Muscle layer of duodenum (tissue), 2 donors: ENCODE measurements around the gene ANP32B.

Source experiments
- H3K27ac ChIP-seq: one replicate; pipeline ENCODE4 v1.7.0; 2013; ENCODE audit warnings: mild to moderate bottlenecking, low read length
- H3K27me3 ChIP-seq: one replicate; pipeline ENCODE4 v1.7.0; 2013; ENCODE audit warnings: low read depth, mild to moderate bottlenecking, control low read depth, low read length
- H3K36me3 ChIP-seq, 2 donors: one replicate each; pipeline ENCODE4 v1.7.0; 2013; ENCODE audit warnings: low read length in 2 of 2, control low read depth in 1 of 2, mild to moderate bottlenecking in 1 of 2; ENCODE audit not compliant: insufficient read depth in 2 of 2, control insufficient read depth in 1 of 2
- H3K4me1 ChIP-seq, 2 donors: one replicate each; pipeline ENCODE4 v1.7.0; 2013; ENCODE audit warnings: low read length in 2 of 2, mild to moderate bottlenecking in 2 of 2, control low read depth in 1 of 2, moderate library complexity in 1 of 2; ENCODE audit not compliant: insufficient read depth in 2 of 2, control insufficient read depth in 1 of 2
- H3K4me3 ChIP-seq, 2 donors: one replicate each; pipeline ENCODE4 v1.7.0; 2013; ENCODE audit warnings: low read length in 2 of 2, low read depth in 1 of 2, mild to moderate bottlenecking in 1 of 2
- H3K9me3 ChIP-seq, 2 donors: one replicate each; pipeline ENCODE4 v1.7.0; 2013; ENCODE audit warnings: low read length in 2 of 2, control low read depth in 1 of 2, mild to moderate bottlenecking in 1 of 2; ENCODE audit not compliant: control insufficient read depth in 1 of 2
- donor health status: healthy.

The ANP32B gene

GRCh38 chr9:97981846-97982682 is 1.1 kb upstream of the ANP32B start:
- Histone ChIP-seq H3K4me1 (peaks cover 7 to 17% of the 10 kb centered on the region in 2 donors), H3K27ac (peak overlapping the region; percentile 7), H3K4me3 (peak overlapping the region; percentile 53 to 88), H3K27me3 (no peaks in the 10 kb centered on the region), H3K36me3 (no peaks in the 10 kb centered on the region), H3K9me3 (no peaks in the 10 kb centered on the region)

DNA sequence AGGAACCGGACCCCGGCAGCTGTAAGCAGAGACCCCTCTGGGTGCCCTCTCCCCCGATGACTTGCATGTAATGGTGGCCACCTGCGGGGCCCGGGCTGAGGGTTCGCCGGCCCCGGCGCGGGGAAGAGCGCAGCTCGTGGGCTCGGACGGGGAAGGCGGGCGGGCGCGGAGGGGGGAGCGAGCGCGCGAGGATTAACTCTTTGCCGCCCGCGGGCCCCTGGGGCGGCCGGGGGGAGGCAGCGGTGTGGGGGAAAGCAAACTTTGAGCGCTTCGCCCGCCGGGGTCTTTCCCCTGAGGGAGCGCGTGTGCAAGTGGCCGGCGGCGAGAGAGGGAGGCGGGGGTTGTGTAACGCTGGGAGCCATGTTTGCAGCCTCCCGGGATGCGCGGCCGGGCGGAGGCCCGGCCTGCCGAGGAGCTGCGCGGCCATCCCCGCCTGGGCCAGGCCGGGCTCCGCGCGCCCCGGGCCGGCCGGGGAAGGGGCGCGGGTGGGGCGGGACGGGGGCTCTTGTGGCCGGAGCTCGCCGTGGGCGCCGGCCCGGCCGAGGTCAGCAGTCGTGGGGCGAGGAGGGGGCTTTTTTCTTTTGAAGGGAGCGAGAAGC is 547 bp downstream of the ANP32B start:
- peak overlapping the region; percentile 75 for H3K27ac ChIP-seq
- no peaks in the 10 kb centered on the region for H3K27me3 ChIP-seq
- peaks cover 7 to 25% of the 10 kb centered on the region in 2 donors for H3K4me1 ChIP-seq
- no peaks in the 10 kb centered on the region for H3K36me3 ChIP-seq
- H3K4me3 ChIP-seq: peak overlapping the region; percentile 66 to 88
- H3K9me3 ChIP-seq: no peaks in the 10 kb centered on the region

DNA sequence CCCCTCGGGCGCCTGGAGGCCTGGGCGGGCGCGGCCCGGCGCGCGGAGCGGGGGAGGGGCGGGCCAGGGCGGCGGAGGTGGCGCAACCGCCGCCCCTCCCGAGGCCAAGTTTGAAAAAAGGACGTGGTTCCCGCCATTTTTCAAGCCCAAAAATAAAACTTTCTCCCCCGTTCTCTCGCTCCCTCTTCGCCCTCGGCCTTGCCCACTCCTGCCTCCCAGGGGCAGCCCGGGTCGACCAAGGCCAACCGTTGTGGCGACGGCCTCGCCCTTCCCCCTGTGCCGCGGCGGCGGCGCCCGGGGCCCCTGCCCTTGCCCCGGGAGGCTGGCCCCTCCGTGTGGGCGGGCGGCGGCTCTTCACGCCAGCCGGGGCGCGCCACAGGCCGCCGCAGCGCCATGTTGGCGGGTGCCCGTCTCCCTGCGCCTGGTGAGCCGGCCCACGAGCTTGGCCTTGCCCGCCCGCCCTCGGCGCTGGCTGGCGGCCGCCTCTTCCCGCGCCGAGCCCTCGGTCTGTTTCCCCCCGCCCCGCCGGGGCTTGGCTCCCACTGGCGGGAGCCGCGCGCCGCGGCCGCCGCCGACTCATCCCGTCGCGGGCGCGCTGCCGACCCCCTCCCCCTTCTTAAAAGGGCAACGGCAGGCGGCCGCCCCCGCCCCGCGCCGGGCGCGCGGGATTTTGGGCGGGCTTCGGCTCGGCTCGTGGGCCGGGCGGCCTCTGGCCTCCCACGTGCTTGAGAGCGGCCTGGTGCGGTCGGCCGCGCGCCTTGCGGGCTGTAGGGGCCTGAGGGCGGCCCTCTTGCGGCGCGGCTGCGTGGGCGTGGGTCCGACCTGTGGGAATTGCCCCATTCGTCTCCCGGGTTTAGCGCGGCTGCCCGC is 1.3 kb downstream of the ANP32B start:
- no peaks in the 10 kb centered on the region for H3K27me3 ChIP-seq
- no peaks in the 10 kb centered on the region for H3K36me3 ChIP-seq
- H3K27ac ChIP-seq: peak overlapping the region; percentile 75
- H3K4me1 ChIP-seq: peaks cover 7 to 32% of the 10 kb centered on the region in 2 donors
- H3K9me3 ChIP-seq: no peaks in the 10 kb centered on the region
- peak overlapping the region; percentile 51 to 54 for H3K4me3 ChIP-seq

GRCh38 chr9:97985058-97985861 is 2.1 kb downstream of the ANP32B start:
- no peaks in the 10 kb centered on the region for H3K27me3 ChIP-seq
- H3K36me3 ChIP-seq: no peaks in the 10 kb centered on the region
- H3K4me1 ChIP-seq: peaks cover 11 to 34% of the 10 kb centered on the region in 2 donors
- H3K9me3 ChIP-seq: no peaks in the 10 kb centered on the region
- peak overlapping the region; percentile 51 for H3K4me3 ChIP-seq
- H3K27ac ChIP-seq: peak overlapping the region; percentile 55

- Histone ChIP-seq H3K4me3 (no peak overlapping the region), H3K27me3 (no peaks in the 10 kb centered on the region), H3K36me3 (no peaks in the 10 kb centered on the region), H3K4me1 (peaks cover 14 to 44% of the 10 kb centered on the region in 2 donors), H3K27ac (no peak overlapping the region), H3K9me3 (no peaks in the 10 kb centered on the region)
Measured at GRCh38 chr9:97987487-97987886, 4.3 kb downstream of the ANP32B start.

- Histone ChIP-seq H3K27ac (no peak overlapping the region), H3K9me3 (no peaks in the 10 kb centered on the region), H3K4me3 (no peak overlapping the region), H3K4me1 (peaks cover 27 to 60% of the 10 kb centered on the region in 2 donors), H3K27me3 (no peaks in the 10 kb centered on the region), H3K36me3 (peaks cover 0 to 8% of the 10 kb centered on the region in 2 donors)
Measured at GRCh38 chr9:97990259-97990658, 7.1 kb downstream of the ANP32B start.

DNA sequence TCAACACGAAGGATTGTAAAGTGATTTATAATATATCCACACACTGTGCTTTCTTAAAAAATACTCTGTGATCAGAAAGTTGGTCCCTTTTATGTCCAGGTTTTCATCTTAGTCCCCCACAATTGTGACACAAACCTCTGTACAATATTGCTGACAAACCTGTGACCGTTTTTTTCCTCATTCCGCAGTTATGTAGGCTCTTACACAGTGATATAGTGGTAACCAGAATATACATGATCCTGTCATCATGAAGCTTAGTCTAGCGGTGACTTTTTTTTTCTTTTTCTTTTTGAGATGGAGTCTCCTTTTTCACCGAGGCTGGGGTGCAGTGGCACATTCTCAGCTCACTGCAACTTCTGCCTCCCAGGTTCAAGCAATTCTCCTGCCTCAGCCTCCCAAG is 8.7 kb downstream of the ANP32B start:
- peaks cover 20 to 52% of the 10 kb centered on the region in 2 donors for H3K4me1 ChIP-seq
- H3K36me3 ChIP-seq: peaks cover 0 to 14% of the 10 kb centered on the region in 2 donors
- no peaks in the 10 kb centered on the region for H3K27me3 ChIP-seq
- no peak overlapping the region for H3K27ac ChIP-seq
- no peak overlapping the region for H3K4me3 ChIP-seq
- H3K9me3 ChIP-seq: no peaks in the 10 kb centered on the region

DNA sequence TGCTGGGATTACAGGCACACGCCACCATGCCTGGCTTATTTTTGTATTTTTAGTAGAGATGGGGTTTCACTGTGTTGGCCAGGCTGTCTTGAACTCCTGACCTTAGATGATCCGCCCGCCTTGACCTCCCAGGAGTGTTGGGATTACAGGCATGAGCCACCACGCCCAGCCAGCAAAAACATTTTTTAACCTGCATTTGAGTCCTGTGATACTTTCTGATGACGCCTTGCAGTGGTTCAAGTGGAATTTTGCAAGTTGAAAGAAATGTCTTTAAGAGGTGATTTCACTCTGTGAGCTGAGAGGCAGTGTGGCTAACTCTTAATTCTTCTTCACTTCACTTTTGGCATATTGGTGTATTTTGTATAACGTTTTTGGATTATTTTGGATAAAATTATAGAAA is 9.1 kb downstream of the ANP32B start:
- Histone ChIP-seq H3K4me1 (peaks cover 20 to 49% of the 10 kb centered on the region in 2 donors), H3K27ac (no peak overlapping the region), H3K27me3 (no peaks in the 10 kb centered on the region), H3K4me3 (no peak overlapping the region), H3K36me3 (peaks cover 0 to 14% of the 10 kb centered on the region in 2 donors), H3K9me3 (no peaks in the 10 kb centered on the region)

GRCh38 chr9:97993000-97993399 is 9.9 kb downstream of the ANP32B start:
- Histone ChIP-seq H3K4me1 (peaks cover 20 to 42% of the 10 kb centered on the region in 2 donors), H3K4me3 (no peak overlapping the region), H3K36me3 (peaks cover 4 to 14% of the 10 kb centered on the region in 2 donors), H3K27me3 (no peaks in the 10 kb centered on the region), H3K9me3 (no peaks in the 10 kb centered on the region), H3K27ac (no peak overlapping the region)

DNA sequence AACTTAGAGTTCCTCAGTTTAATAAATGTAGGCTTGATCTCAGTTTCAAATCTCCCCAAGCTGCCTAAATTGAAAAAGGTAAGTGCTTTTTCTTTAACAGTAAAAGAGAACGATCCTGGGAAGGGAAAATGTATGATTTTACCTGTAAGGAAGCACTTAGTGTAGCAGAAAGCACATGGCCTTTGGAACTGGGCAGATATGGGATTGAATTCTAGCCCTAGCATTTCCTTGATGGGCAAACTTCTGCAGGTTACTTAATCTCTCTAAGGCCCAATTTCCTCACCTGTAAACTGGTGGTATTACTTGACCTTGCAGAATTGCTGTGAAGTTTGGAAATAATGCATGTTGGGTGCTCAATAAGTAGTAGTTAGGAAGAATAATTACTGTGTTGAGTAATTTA is 11.6 kb downstream of the ANP32B start:
- peaks cover 20 to 32% of the 10 kb centered on the region in 2 donors for H3K4me1 ChIP-seq
- no peaks in the 10 kb centered on the region for H3K9me3 ChIP-seq
- H3K27me3 ChIP-seq: no peaks in the 10 kb centered on the region
- peaks cover 16 to 21% of the 10 kb centered on the region in 2 donors for H3K36me3 ChIP-seq
- H3K4me3 ChIP-seq: no peak overlapping the region
- H3K27ac ChIP-seq: no peak overlapping the region
